ENCODE measurements around the gene ACSS1. TPM values are rescaled to one million over a fixed set of nuclear protein-coding genes. Genes with fewer than 3 reads are reported as not detected.
"Not testable (repeated sequence)": the region's sequence is repeated elsewhere in the genome, so short reads cannot be mapped to it uniquely, and the experiment has no call there.

ACSS1 gene
- total RNA-seq, 1 donor: 1.4 TPM

GRCh38 chr20:25005661-25006060, 52.3 kb downstream of the ACSS1 start:
- Histone ChIP-seq H3K36me3 (ENCODE audit: insufficient read depth, low read length) (no peaks in the 10 kb centered on the region), H3K27me3 (ENCODE audit: insufficient read depth, low read length) (no peaks in the 10 kb centered on the region), H3K4me2 (ENCODE audit: insufficient read depth, low read length) (no peak overlapping the region), H3K4me3 (ENCODE audit: insufficient read depth, low read length) (no peak overlapping the region), H2AFZ (ENCODE audit: low read length) (no peak overlapping the region), H3K4me1 (ENCODE audit: insufficient read depth, low read length) (peaks cover 3% of the 10 kb centered on the region), H3K27ac (ENCODE audit: low read depth, low read length) (no peak overlapping the region), H3K9me3 (ENCODE audit: low read depth, low read length) (no peaks in the 10 kb centered on the region), H4K20me1 (ENCODE audit: insufficient read depth, low read length) (no peaks in the 10 kb centered on the region), H3K79me2 (ENCODE audit: insufficient read depth, low read length) (no peaks in the 10 kb centered on the region)
- TF ChIP-seq, protein P1, sequence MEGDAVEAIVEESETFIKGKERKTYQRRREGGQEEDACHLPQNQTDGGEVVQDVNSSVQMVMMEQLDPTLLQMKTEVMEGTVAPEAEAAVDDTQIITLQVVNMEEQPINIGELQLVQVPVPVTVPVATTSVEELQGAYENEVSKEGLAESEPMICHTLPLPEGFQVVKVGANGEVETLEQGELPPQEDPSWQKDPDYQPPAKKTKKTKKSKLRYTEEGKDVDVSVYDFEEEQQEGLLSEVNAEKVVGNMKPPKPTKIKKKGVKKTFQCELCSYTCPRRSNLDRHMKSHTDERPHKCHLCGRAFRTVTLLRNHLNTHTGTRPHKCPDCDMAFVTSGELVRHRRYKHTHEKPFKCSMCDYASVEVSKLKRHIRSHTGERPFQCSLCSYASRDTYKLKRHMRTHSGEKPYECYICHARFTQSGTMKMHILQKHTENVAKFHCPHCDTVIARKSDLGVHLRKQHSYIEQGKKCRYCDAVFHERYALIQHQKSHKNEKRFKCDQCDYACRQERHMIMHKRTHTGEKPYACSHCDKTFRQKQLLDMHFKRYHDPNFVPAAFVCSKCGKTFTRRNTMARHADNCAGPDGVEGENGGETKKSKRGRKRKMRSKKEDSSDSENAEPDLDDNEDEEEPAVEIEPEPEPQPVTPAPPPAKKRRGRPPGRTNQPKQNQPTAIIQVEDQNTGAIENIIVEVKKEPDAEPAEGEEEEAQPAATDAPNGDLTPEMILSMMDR (IDR thresholded peaks at IDR 0.05; ENCODE audit: extremely low read depth, low read depth, low read length): no peak
- DNase-seq (ENCODE audit: insufficient read length, low spot score, missing footprints): no peak

DNA sequence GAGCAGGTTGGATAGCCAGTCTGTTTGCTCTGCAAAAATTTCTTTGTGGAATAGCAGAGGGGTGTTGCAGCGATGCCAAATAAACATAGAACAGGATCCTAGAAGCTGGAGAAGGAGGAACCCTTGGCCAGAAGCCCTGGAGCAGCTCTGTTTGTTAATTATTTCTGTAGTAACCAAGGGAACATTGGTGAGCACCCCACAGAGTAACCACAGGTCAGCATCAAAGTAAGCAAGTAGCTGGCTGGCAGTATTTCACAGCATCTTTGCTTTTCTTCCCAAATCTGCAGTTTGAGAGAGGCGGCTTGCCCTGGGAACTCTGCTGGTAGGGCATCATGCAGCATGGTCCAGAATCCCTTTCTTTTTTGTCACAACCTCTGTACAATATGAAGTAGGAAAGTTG, 52.7 kb downstream of the ACSS1 start:
- Histone ChIP-seq H3K9me3 (ENCODE audit: low read depth, low read length) (no peaks in the 10 kb centered on the region), H3K27me3 (ENCODE audit: insufficient read depth, low read length) (no peaks in the 10 kb centered on the region), H3K27ac (ENCODE audit: low read depth, low read length) (no peak overlapping the region), H3K4me2 (ENCODE audit: insufficient read depth, low read length) (no peak overlapping the region), H3K4me3 (ENCODE audit: insufficient read depth, low read length) (no peak overlapping the region), H3K79me2 (ENCODE audit: insufficient read depth, low read length) (no peaks in the 10 kb centered on the region), H4K20me1 (ENCODE audit: insufficient read depth, low read length) (no peaks in the 10 kb centered on the region), H3K4me1 (ENCODE audit: insufficient read depth, low read length) (peaks cover 6% of the 10 kb centered on the region), H2AFZ (ENCODE audit: low read length) (no peak overlapping the region), H3K36me3 (ENCODE audit: insufficient read depth, low read length) (no peaks in the 10 kb centered on the region)
- DNase-seq (ENCODE audit: insufficient read length, low spot score, missing footprints): no peak
- TF ChIP-seq, protein P1 (IDR thresholded peaks at IDR 0.05; ENCODE audit: extremely low read depth, low read depth, low read length): no peak

DNA sequence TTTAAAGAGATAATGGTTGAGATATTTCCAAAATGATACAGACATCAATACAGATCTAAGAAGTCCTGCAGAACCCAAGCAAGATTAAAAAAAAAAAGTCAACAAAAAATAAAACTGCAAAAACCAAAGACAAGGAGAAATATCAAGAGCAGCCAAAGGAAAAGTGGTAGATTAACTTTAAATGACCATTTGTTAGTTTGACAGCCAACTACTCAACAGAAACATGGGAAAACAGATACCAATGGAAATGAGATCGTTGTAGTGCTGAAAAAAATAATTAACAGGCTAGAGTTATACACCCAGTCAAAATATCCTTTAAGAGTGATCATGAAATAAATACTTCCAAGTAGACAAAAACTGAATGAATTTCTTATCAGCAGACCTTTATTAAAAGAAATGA, 54.9 kb downstream of the ACSS1 start:
- peaks cover 10% of the 10 kb centered on the region for H3K4me1 ChIP-seq (ENCODE audit: insufficient read depth, low read length)
- H3K4me3 ChIP-seq (ENCODE audit: insufficient read depth, low read length): no peak overlapping the region
- no peaks in the 10 kb centered on the region for H3K79me2 ChIP-seq (ENCODE audit: insufficient read depth, low read length)
- no peak overlapping the region for H2AFZ ChIP-seq (ENCODE audit: low read length)
- H3K36me3 ChIP-seq (ENCODE audit: insufficient read depth, low read length): no peaks in the 10 kb centered on the region
- no peak for DNase-seq (ENCODE audit: insufficient read length, low spot score, missing footprints)
- H3K4me2 ChIP-seq (ENCODE audit: insufficient read depth, low read length): no peak overlapping the region
- peaks cover 8% of the 10 kb centered on the region for H3K27me3 ChIP-seq (ENCODE audit: insufficient read depth, low read length)
- no peaks in the 10 kb centered on the region for H4K20me1 ChIP-seq (ENCODE audit: insufficient read depth, low read length)
- no peak overlapping the region for H3K27ac ChIP-seq (ENCODE audit: low read depth, low read length)
- no peaks in the 10 kb centered on the region for H3K9me3 ChIP-seq (ENCODE audit: low read depth, low read length)
- TF ChIP-seq, protein P1 (IDR thresholded peaks at IDR 0.05; ENCODE audit: extremely low read depth, low read depth, low read length): no peak

GRCh38 chr20:25001323-25001722, 56.6 kb downstream of the ACSS1 start:
- H3K9me3 ChIP-seq (ENCODE audit: low read depth, low read length); H2AFZ ChIP-seq (ENCODE audit: low read length); H4K20me1 ChIP-seq (ENCODE audit: insufficient read depth, low read length); H3K4me3 ChIP-seq (ENCODE audit: insufficient read depth, low read length); H3K27ac ChIP-seq (ENCODE audit: low read depth, low read length); H3K4me2 ChIP-seq (ENCODE audit: insufficient read depth, low read length); DNase-seq (ENCODE audit: insufficient read length, low spot score, missing footprints); H3K36me3 ChIP-seq (ENCODE audit: insufficient read depth, low read length); H3K79me2 ChIP-seq (ENCODE audit: insufficient read depth, low read length): not testable (repeated sequence)
- Histone ChIP-seq H3K27me3 (ENCODE audit: insufficient read depth, low read length) (peaks cover 24% of the 10 kb centered on the region), H3K4me1 (ENCODE audit: insufficient read depth, low read length) (peaks cover 10% of the 10 kb centered on the region)
